Endometrial microvascular endothelial cells (primary cell): ENCODE data around the gene PDE1C. TPM values are rescaled to one million over a fixed set of nuclear protein-coding genes. Genes with fewer than 3 reads are reported as not detected.
"Not testable (repeated sequence)": the region's sequence is repeated elsewhere in the genome, so short reads cannot be mapped to it uniquely, and the experiment has no call there.

Source experiments
- in situ Hi-C: cut with HindIII; loops from 2 replicates; pipeline ENCODE4 v1.10.0; 2017; ENCODE audit warnings: low sequenced_read_pairs, low pct_unique_long_range_greater_than_20kb; ENCODE audit errors: inconsistent ontology term
- total RNA-seq: library from RNA; depleted of rRNA; stranded (reverse); fragments of >200 nt; gene quantifications from one replicate; pipeline ENCODE4 v1.2.3, GENCODE V29; 2015; ENCODE audit errors: inconsistent ontology term

The PDE1C gene
- total RNA-seq, 1 donor from 2014 or later = 7.7 TPM

DNA sequence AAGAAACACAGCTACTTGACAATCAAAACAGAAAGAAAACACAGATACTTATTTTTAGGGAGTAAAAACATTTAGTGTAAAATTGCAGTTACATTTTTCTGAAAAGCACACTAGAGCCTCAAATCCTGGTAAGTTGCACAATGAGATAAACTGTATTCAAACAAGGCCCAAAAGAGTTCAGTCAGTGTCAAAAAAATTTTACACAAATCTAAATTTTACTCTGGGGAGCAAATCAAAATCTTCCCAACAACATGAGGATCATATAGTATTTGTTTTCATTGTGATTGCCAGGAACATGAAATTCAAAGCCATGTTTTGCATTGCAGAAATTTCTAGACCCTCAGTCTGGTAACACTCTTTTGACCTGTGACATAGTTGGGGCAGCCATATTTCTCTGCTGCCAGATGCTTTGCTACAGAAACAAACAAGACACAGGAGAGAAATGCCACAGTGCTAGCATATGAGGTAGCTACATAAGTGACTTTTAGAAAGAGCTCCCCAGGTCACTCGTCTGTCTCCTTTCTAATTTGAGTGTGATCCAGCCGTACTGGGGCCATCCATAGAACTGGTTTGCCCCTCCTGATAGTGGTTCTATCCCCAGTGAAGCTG, 49.6 kb downstream of the PDE1C start:
- in situ Hi-C loops = no loop called here

DNA sequence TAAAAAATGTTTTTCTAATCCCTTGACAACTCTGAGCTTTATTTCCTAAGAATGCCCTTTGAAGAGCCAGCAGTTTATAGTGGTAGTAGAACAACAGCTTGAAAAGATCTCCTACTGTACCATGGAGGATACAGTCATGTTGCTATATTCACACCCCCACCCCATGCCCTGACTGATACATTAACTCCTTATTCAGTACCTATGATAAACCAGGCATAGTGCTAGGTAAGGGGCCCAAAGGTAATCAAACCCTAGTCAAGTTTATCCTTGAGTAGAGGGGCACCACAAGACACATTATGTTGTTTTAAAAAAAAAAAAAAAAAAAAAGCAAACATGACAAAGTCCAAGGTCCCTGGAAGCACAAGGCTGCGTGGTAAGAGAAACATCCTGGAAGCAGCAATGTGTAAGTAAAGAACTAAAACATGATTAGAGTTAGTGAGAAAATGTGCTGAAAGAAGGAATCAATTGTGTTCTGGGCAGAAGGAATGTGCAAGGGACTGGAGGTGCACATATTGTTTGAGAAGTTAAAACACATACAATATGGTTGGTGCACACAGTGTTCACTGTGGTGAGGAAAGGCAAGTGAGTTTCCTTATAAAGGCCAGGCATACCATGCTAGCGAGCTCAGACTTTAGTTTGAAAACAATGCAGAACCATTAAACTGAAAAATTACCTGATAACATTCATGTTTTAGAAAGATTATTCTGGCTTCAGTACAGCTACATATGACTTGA, 51.2 kb downstream of the PDE1C start:
- in situ Hi-C loops = no loop called here

DNA sequence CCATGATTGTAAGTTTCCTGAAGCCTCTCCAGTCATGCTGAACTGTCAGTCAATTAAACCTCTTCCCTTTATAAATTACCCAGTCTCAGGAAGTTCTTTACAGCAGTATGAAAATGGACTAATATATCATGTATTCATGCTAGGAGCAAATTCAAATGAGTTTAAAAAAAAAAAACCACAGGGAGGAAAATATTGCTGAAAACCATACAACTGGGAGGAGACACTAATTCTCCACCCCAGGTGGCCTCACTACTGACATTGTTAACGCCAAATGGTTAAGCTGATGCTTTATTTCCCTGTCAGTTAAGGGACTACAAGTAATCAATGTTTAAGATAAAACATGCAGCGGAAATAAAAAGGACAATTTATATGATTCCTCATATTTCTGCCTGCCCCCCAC, 55.1 kb downstream of the PDE1C start:
- in situ Hi-C loops = no loop called here

DNA sequence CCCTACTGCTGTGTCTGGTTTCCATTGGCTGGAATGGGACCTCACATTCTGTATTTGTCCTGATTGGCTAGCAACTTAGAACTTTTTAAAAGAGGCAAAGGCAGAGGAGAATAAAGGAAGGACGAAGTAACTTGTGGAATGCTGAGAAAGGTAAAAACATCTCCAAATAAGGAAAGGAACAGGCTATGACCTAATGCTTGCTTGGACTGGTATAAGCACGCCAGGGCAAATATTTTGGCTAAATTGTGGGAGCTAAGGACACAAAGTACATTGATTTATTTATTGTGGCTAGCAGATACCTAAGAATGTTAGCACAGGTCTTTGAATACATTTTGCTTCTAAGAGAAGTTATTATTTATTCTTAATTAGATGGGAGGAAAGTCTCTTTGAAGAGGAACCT, 56.7 kb downstream of the PDE1C start:
- in situ Hi-C loops = not testable (repeated sequence)

DNA sequence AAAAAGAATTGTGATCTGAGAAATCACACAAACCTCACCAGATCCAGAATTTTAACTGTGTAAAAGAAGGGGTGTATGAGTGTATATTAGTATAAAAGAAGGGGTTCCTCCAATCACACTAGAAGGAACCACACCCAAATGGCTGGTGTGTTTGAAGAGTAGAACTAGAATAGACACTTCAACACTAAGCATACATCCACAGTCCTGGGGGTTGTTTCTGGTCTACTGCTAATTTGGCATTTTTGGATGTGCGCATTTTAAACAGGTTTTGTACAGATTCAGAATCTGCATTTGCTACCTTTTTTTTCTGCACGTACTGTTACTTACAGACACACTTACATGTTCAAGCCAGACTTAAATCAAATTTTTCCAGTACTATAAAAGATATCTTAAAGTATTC, 64.6 kb downstream of the PDE1C start:
- in situ Hi-C loops = no loop called here

DNA sequence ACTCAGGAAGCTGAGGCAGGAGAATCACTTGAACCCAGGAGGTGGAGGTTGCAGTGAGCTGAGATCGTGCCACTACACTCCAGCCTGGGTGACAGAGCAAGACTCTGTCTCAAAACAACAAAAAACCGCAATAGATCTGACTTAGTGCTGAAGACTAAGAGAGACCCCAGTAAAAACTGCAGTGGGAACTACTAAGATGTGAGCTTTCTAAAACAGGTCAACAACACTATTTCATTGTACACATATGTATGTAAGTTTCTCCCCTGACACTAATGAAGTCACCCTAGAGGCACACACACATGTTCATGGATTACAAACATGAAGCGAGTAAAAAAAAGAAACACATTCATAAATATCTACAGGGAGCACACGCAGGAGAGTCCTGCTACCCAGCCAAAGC, 68.3 kb downstream of the PDE1C start:
- in situ Hi-C loops = no loop called here

DNA sequence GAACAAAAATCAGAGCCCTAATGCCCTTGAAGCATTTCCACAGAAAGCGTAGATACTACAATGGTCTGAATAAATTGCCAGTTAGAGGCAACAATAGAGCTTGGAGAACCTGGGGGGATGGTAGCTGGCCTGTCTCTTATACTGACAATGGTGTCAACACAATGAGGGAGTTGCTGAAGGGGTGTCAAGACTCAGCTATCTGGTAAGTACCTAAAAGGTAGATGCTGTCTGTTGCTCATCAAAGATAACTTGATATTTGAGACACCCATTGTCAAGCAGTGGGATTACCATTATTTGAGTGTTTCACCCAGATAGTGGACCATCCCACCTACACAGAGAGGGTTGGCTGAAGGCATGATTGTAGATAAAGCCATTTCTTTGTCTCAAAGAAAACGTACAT, 72.8 kb downstream of the PDE1C start:
- in situ Hi-C loops = no loop called here

DNA sequence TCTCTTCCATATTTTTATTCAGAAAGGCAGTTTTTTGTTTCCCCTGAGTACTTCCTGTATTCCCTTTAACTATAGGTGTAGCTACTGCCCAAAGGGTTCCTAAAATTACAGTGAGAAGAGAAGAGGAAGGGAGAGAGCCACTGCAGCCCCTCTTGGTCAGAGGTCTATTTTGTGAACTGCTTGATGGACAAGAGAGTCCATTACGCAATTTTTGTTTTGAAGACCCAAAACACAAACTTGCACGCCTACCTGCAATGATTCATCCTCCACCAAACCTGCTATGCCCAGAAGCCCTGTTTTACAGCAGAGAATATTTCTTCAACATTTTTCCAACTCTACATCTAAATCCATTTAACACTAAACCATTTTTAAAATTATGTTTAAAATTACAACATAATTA, 75.1 kb downstream of the PDE1C start:
- in situ Hi-C loops = no loop called here

DNA sequence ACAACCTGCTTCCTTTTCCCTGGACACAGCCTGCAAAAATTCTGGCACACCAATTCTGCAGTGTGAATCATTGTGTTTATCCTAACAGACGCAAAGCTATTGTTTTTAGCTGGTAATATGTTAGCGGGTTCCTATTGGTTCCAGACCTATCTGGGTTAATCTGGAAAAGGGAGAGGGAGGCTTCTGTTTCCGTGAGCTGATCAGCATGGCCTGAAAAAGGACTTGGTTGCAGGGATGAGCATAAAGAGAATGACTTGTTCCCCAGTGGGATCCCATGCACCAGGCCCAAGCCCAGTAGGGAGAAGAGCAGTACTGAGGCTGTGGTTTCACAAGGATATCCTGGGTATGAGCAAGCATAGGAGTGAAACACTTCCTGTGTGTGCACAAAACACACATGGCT, 78.4 kb downstream of the PDE1C start:
- in situ Hi-C loops = no loop called here

DNA sequence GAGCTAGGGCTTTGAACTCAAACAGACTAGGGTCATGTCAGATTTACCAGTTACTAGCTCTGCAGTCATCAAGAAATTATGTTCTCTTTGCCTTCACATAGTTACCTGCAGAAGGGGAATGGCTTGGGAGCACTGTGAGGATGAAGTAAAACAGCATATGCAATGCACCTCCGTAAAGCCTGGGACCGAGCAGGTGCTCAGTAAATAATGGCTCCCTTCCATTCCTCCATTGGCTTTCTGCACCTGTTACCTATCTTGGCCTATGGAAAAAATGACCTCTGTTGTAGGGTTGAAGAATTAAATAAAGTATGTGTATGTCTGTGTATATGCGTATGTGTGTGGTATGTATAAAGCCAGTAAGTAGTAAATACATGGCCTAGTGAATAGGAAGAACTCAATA, 78.8 kb downstream of the PDE1C start:
- in situ Hi-C loops = no loop called here

DNA sequence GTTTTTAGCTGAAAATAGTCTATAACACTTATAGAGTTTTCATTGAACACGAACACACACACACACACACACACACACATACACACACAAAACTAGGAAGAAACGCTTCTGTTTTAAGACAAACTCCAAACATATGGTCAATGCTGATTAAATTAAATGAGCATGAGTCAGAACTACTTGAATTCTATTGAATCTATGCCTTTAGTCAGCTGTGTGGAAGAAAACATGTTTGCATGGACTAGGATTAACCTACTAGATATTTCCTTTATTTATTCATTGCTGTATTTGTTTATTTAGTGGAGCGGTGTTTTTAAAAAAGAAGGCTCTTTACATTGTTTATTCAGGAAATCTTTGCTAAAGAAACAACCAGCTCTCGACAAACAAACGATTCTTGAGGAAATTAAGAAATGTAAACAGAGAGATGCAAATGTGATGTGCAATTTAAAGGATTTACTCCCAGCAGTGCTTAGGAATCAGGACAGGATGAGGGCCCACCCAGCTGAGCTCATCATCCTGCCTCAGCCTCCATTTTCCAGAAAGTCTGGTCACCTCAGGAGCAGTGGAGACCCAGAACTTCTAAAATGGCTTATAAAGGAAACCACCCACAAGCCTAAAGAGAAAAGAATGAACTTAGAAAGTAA, 83.2 kb downstream of the PDE1C start:
- in situ Hi-C loops = no loop called here

DNA sequence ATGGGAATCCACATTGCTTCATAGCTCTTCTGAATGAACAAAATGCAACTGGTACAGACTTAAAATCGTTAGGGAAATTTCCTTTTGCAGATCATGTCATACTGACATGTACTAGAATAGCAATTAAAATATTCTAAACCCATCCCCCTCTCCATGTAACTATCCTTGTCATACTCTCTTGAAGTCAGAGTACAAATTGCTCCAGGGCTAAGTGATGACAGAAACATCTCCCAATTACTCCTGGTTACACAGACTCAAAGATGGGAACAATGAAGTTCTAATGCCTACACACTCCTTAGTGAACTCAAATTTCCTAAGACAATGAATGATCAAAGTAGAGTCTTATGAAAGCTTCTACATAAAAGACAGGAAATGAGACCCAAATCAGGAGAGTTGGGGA, 87.2 kb downstream of the PDE1C start:
- in situ Hi-C loops = no loop called here

DNA sequence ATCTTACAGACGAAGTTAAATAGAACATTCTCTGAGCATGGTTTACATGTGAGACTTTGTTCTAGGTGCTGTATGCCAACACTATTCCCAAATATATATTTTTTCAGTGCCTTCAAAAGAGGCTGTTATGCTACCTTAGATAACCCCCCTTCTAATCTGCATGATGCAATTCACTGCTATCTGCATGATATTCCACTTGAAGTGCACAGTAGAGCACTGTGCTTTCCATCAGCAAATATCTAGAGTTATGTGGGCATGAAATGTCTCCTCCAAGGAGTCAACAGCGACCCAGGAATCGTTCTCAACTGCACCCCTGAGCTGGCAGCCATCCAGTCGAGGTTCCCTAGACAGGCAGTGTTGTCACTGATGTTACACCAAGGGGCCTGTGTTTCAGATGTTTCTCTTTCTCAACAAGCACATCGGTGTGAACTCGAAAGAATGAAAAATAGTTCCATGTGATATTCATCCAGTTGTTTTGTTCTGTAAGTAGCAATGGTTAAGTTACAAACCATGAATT, 88.3 kb downstream of the PDE1C start:
- in situ Hi-C loops = no loop called here

DNA sequence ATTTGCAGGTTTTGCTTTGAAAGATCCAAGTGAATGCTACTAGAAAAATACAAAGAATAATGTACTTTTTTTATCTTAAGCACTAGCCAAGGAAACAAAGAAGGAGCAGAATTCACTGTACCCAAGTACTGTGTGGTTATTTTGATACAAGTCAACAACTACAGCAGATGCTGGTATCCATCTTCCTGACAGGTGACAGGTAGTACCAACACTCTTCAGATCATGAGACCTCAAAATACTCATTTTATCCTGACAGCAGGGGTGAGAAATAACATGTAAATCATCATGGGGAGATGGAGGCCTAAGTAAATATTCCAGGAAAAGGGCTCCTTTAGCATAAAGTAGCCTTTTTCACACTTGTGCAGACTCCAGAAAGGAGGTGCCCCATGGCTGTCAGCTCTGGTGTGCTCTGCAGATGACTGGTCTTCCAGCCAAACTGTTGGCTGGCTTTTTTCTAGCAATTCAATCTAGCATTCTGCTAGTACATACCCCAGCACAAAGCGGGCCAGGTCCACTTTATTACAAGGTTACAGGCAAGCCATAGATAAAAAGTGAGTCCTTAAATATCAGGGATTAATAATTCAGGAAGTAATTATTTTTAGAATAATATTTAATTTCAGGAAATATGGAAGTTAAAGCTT, 90.4 kb downstream of the PDE1C start:
- in situ Hi-C loops = no loop called here

DNA sequence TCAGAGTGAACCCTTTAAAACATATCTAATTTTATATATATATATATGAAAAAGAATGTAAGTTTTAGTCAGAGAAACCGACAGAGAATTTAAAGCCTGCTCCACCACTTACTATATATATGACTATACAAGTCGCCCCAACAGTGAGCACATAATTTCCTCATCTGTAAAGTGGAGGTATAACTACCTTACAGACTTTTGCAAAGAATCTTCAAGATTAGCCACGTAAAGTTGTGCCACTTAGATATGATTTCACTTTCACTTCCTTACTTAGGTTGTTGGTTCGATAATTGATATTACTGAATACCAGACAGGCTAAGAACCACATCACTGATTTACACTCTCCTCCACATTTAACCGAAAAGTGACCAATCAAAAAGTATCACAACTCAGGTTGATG, 94.7 kb downstream of the PDE1C start:
- in situ Hi-C loops = no loop called here

DNA sequence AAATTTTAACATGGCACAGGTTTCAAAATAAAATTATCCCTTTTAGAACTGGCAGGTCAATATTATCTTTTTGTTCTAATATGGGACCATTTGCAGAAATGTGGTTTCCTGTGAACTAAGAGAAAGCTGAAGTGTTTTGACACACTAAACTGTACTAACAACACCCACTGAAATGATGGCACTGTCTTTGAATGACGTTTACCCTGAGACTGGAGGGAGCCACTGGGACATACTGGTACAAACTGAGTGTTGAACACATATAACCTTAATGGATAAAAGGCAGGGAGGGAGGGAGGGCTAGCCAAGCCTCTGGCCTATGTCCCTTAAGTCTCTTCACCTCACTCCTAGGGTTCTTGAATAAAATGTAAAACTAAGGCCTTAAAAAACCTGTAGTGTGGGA, 95.9 kb downstream of the PDE1C start:
- in situ Hi-C loops = no loop called here

DNA sequence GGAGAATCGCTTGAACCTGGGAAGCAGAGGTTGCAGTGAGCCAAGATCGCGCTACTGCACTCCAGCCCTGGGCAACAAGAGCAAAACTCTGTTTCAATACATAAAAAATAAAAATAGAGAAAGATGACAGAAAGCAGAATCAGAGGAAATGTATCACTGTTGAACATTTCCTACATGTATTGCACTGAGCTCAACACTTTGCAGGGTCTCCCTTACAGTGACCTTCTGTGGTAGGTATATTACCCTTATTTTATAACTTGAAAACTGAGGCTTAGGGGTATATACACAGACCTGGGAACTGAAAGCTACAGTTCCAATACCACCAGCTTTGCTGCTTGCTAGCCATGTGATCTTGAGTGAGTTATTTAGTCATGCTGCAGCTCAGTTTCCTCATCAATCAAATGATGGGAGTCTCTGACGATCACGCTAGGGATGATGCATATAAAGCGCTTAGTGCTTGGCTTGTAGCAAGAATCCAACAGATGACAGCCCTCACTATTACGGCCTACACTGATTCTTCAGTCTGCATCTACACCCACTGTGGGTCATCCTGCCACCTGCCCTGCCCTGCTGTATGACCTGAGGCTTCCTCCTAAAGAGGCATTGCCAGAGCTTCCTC, 99.0 kb downstream of the PDE1C start:
- in situ Hi-C loops = no loop called here

DNA sequence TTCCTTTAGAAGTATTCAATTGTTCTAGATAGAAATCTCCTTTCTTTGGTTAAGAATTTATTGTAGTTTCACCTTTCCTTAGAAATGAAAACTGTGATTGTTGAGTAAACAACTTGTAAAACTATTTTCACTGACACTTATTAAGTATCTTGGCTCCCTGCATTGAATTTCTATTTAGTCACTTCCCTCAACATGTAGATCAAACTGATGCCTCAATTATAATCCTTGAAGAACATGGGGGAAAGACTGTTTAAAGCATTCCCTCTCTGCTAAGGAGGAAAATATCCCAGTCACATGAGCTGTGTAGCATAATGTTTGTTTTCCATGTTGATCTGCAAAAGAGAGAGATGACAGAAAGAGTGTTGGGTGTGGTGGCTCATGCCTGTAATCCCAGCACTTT, 99.7 kb downstream of the PDE1C start:
- in situ Hi-C loops = no loop called here

DNA sequence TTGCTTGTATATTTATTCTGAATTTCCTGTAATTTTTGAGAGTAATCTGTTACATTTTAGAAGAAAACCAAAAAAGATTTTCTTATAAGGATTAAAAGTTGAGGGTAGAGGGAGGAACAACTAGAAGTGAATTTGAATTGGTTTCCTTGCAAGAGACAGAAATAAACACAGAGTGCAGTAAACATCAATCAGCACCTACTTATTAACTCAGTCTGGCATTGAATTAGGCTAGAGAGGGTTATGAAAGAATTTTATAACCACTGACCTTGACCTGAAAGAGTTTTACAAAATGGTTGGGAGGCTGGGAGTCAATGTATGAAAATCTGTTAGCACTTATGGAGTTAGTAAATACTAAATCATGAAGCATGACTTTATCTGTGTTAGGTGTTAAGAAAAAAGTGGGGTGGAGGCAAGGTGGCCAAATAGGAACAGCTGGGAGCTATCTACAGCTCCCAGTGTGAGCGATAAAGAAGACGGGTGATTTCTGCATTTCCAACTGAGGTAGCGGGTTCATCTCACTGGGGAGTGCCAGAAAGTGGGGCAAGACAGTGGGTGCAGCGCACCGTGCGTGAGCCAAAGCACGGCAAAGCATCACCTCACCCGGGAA, 106.5 kb downstream of the PDE1C start:
- in situ Hi-C loops = no loop called here
